GM23338 (cell line): ENCODE data around the gene NFATC2IP. TPM values are rescaled to one million over a fixed set of nuclear protein-coding genes. Genes with fewer than 3 reads are reported as not detected.

ENCODE experiments used
- ATAC-seq: fragments of 200-7000 bp; cut with Tn5 transposase; 3 replicates; pipeline ENCODE4 v1.9.1; 2020
- DNase-seq: peaks from one replicate; pipeline ENCODE4 v3.0.0-alpha.2; 2015; ENCODE audit warnings: low spot score
- H2AFZ ChIP-seq: fragments of 200-600 bp; sonication (generic); 2 replicates; pipeline ENCODE4 v1.8.0; 2016; ENCODE audit warnings: antibody characterized with exemption, mild to moderate bottlenecking, moderate library complexity
- H3F3A ChIP-seq: fragments of 200-600 bp; sonication (generic); replicated peaks from 2 replicates; pipeline ENCODE4 v1.8.0; 2017; ENCODE audit warnings: antibody characterized with exemption, mixed run types, low read depth
- H3K27ac ChIP-seq: fragments of 200-600 bp; sonication (generic); 2 replicates; pipeline ENCODE4 v1.6.1; 2016; ENCODE audit warnings: low read depth
- H3K27me3 ChIP-seq: fragments of 200-600 bp; sonication (generic); 2 replicates; pipeline ENCODE4 v1.8.0; 2016; ENCODE audit warnings: mild to moderate bottlenecking, mixed run types, moderate library complexity; ENCODE audit not compliant: insufficient read depth
- H3K36me3 ChIP-seq: fragments of 200-600 bp; sonication (generic); 2 replicates; pipeline ENCODE4 v1.8.0; 2016; ENCODE audit warnings: mild to moderate bottlenecking; ENCODE audit not compliant: insufficient read depth
- H3K4me1 ChIP-seq: fragments of 200-600 bp; sonication (generic); 2 replicates; pipeline ENCODE4 v1.8.0; 2016; ENCODE audit warnings: mild to moderate bottlenecking, moderate library complexity; ENCODE audit not compliant: insufficient read depth
- H3K4me2 ChIP-seq: fragments of 200-600 bp; sonication (generic); 2 replicates; pipeline ENCODE4 v1.7.1; 2017; ENCODE audit warnings: mixed run types
- H3K4me3 ChIP-seq: fragments of 200-600 bp; sonication (generic); 2 replicates; pipeline ENCODE4 v1.6.1; 2016; ENCODE audit warnings: mixed run types
- H3K79me2 ChIP-seq: fragments of 200-600 bp; sonication (generic); replicated peaks from 2 replicates; pipeline ENCODE4 v1.8.0; 2017; ENCODE audit warnings: mild to moderate bottlenecking; ENCODE audit not compliant: insufficient read depth
- H3K9me2 ChIP-seq: fragments of 200-600 bp; sonication (generic); 2 replicates; pipeline ENCODE4 v1.8.0; 2017; ENCODE audit not compliant: insufficient read depth
- H4K20me1 ChIP-seq: fragments of 200-600 bp; sonication (generic); replicated peaks from 2 replicates; pipeline ENCODE4 v1.8.0; 2017; ENCODE audit warnings: mild to moderate bottlenecking; ENCODE audit not compliant: insufficient read depth
- H3K27ac Mint-ChIP-seq: 2 replicates; pipeline ENCODE4 v1.8.0; 2020; ENCODE audit warnings: inconsistent platforms, mild to moderate bottlenecking, moderate library complexity, mixed read lengths
- H3K27me3 Mint-ChIP-seq: 3 replicates; pipeline ENCODE4 v1.8.0; 2022; ENCODE audit warnings: low read depth, mild to moderate bottlenecking, moderate library complexity, mixed read lengths, inconsistent platforms; ENCODE audit not compliant: insufficient read depth, poor library complexity
- H3K36me3 Mint-ChIP-seq: 3 replicates; pipeline ENCODE4 v1.8.0; 2021; ENCODE audit warnings: low read depth, mild to moderate bottlenecking, inconsistent platforms, moderate library complexity, mixed read lengths
- H3K4me1 Mint-ChIP-seq: 3 replicates; pipeline ENCODE4 v1.8.0; 2020; ENCODE audit warnings: mild to moderate bottlenecking, inconsistent platforms, mixed read lengths
- H3K4me3 Mint-ChIP-seq: 3 replicates; pipeline ENCODE4 v1.8.0; 2021; ENCODE audit warnings: moderate library complexity, mild to moderate bottlenecking, inconsistent platforms, mixed read lengths
- H3K9me3 Mint-ChIP-seq: 3 replicates; pipeline ENCODE4 v1.8.0; 2020; ENCODE audit warnings: moderate library complexity, mild to moderate bottlenecking, inconsistent platforms, mixed read lengths
- CREB1 ChIP-seq: fragments of 250-450 bp; sonication (Bioruptor Pico); IDR thresholded peaks from 2 replicates; pipeline ENCODE4 v1.5.0; 2020; ENCODE audit warnings: low read depth, mild to moderate bottlenecking, moderate library complexity
- EZH2 ChIP-seq: fragments of 200-600 bp; sonication (generic); IDR thresholded peaks from one replicate; pipeline ENCODE4 v1.8.0; 2017; ENCODE audit warnings: antibody characterized with exemption, mild to moderate bottlenecking, low read depth; ENCODE audit not compliant: unreplicated experiment
- JUNB ChIP-seq: IDR thresholded peaks from one replicate; pipeline ENCODE4 v1.6.1; 2016; ENCODE audit warnings: antibody characterized with exemption; ENCODE audit not compliant: unreplicated experiment
- NANOG ChIP-seq: IDR thresholded peaks from 2 replicates; pipeline ENCODE4 v1.6.1; 2016; ENCODE audit warnings: antibody characterized with exemption, borderline replicate concordance
- REST ChIP-seq: IDR thresholded peaks from one replicate; pipeline ENCODE4 v1.6.1; 2018; ENCODE audit warnings: antibody characterized with exemption; ENCODE audit not compliant: unreplicated experiment
- ZNF114 ChIP-seq: fragments of 250-450 bp; sonication (Bioruptor Pico); IDR thresholded peaks from 2 replicates; pipeline ENCODE4 v1.5.0; 2020; ENCODE audit warnings: mild to moderate bottlenecking, moderate library complexity
- polyA plus RNA-seq: library from polyadenylated mRNA; unstranded; fragments of >200 nt; fragmentation: Nextera tagmentation; extraction: Ambion mirVana; gene quantifications from 2 replicates; pipeline ENCODE4 v1.2.1, GENCODE V29; 2016
- total RNA-seq: library from RNA; depleted of rRNA; stranded (reverse); fragments of >200 nt; shearing (Covaris generic); gene quantifications from 2 replicates; pipeline ENCODE4 v1.2.3, GENCODE V29; 2014
- TF ChIP-seq, protein P1 (sequence below), 2 experiments: fragments of 200-600 bp in 1 of 2; sonication (generic) in 1 of 2; conservative IDR thresholded peaks; 2 replicates each; pipeline versions ENCODE4 v1.5.1 to v1.6.1; 2016 to 2017; ENCODE audit warnings: antibody characterized with exemption in 2 of 2, low read depth in 2 of 2, mild to moderate bottlenecking in 2 of 2, moderate library complexity in 1 of 2
- TF ChIP-seq, protein P2 (sequence below): IDR thresholded peaks from 2 replicates; pipeline ENCODE4 v1.6.1; 2016; ENCODE audit warnings: antibody characterized with exemption
- TF ChIP-seq, protein P3 (sequence below): fragments of 250-450 bp; sonication (Bioruptor Pico); IDR thresholded peaks from 2 replicates; pipeline ENCODE4 v1.5.0; 2020; ENCODE audit warnings: mild to moderate bottlenecking, moderate library complexity

Gene NFATC2IP
- total and polyA plus RNA-seq, 2 experiments from 2014 or later: 23.5 to 65.4 TPM

DNA sequence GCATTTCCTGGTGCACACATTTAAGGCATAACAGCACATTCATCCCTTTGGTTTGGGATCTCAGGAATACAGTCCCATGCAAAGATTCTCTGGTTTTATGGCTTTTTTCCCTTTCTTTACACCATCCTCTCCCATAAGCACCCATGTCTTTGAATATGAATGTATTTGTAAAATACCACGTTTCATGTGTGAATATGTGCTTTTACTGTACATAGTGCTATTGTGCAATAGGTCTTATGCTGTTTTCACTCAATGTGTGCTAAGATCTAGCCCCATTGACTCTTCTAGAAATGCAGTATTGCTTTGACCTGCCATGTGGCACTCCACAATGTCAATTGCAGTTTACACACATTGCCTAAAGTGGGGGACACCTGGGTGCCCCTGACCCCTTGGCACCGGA, 13.8 kb downstream of the NFATC2IP start:
- no peaks in the 10 kb centered on the region for H3K79me2 ChIP-seq
- Mint-ChIP-seq H3K4me1 (no peaks in the 10 kb centered on the region), H3K27ac (no peak overlapping the region), H3K9me3 (no peaks in the 10 kb centered on the region), H3K4me3 (no peak overlapping the region), H3K36me3 (peaks cover 51% of the 10 kb centered on the region), H3K27me3 (peaks cover 3% of the 10 kb centered on the region)
- H3F3A ChIP-seq: no peaks in the 10 kb centered on the region
- H3K4me2 ChIP-seq: no peak overlapping the region
- H3K27me3 ChIP-seq: no peaks in the 10 kb centered on the region
- ATAC-seq (no peak), DNase-seq (no peak)
- TF ChIP-seq, protein P1, sequence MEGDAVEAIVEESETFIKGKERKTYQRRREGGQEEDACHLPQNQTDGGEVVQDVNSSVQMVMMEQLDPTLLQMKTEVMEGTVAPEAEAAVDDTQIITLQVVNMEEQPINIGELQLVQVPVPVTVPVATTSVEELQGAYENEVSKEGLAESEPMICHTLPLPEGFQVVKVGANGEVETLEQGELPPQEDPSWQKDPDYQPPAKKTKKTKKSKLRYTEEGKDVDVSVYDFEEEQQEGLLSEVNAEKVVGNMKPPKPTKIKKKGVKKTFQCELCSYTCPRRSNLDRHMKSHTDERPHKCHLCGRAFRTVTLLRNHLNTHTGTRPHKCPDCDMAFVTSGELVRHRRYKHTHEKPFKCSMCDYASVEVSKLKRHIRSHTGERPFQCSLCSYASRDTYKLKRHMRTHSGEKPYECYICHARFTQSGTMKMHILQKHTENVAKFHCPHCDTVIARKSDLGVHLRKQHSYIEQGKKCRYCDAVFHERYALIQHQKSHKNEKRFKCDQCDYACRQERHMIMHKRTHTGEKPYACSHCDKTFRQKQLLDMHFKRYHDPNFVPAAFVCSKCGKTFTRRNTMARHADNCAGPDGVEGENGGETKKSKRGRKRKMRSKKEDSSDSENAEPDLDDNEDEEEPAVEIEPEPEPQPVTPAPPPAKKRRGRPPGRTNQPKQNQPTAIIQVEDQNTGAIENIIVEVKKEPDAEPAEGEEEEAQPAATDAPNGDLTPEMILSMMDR (conservative IDR thresholded peaks at IDR 0.05; ENCODE audit: low read depth in 2 of 2): no peak
- TF ChIP-seq NANOG (no peak), CREB1 (no peak), ZNF114 (CRISPR knock-in tag) (no peak), EZH2 (no peak), JUNB (no peak), REST (no peak)
- TF ChIP-seq, protein P2, sequence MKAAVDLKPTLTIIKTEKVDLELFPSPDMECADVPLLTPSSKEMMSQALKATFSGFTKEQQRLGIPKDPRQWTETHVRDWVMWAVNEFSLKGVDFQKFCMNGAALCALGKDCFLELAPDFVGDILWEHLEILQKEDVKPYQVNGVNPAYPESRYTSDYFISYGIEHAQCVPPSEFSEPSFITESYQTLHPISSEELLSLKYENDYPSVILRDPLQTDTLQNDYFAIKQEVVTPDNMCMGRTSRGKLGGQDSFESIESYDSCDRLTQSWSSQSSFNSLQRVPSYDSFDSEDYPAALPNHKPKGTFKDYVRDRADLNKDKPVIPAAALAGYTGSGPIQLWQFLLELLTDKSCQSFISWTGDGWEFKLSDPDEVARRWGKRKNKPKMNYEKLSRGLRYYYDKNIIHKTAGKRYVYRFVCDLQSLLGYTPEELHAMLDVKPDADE: no peak
- TF ChIP-seq, protein P3, sequence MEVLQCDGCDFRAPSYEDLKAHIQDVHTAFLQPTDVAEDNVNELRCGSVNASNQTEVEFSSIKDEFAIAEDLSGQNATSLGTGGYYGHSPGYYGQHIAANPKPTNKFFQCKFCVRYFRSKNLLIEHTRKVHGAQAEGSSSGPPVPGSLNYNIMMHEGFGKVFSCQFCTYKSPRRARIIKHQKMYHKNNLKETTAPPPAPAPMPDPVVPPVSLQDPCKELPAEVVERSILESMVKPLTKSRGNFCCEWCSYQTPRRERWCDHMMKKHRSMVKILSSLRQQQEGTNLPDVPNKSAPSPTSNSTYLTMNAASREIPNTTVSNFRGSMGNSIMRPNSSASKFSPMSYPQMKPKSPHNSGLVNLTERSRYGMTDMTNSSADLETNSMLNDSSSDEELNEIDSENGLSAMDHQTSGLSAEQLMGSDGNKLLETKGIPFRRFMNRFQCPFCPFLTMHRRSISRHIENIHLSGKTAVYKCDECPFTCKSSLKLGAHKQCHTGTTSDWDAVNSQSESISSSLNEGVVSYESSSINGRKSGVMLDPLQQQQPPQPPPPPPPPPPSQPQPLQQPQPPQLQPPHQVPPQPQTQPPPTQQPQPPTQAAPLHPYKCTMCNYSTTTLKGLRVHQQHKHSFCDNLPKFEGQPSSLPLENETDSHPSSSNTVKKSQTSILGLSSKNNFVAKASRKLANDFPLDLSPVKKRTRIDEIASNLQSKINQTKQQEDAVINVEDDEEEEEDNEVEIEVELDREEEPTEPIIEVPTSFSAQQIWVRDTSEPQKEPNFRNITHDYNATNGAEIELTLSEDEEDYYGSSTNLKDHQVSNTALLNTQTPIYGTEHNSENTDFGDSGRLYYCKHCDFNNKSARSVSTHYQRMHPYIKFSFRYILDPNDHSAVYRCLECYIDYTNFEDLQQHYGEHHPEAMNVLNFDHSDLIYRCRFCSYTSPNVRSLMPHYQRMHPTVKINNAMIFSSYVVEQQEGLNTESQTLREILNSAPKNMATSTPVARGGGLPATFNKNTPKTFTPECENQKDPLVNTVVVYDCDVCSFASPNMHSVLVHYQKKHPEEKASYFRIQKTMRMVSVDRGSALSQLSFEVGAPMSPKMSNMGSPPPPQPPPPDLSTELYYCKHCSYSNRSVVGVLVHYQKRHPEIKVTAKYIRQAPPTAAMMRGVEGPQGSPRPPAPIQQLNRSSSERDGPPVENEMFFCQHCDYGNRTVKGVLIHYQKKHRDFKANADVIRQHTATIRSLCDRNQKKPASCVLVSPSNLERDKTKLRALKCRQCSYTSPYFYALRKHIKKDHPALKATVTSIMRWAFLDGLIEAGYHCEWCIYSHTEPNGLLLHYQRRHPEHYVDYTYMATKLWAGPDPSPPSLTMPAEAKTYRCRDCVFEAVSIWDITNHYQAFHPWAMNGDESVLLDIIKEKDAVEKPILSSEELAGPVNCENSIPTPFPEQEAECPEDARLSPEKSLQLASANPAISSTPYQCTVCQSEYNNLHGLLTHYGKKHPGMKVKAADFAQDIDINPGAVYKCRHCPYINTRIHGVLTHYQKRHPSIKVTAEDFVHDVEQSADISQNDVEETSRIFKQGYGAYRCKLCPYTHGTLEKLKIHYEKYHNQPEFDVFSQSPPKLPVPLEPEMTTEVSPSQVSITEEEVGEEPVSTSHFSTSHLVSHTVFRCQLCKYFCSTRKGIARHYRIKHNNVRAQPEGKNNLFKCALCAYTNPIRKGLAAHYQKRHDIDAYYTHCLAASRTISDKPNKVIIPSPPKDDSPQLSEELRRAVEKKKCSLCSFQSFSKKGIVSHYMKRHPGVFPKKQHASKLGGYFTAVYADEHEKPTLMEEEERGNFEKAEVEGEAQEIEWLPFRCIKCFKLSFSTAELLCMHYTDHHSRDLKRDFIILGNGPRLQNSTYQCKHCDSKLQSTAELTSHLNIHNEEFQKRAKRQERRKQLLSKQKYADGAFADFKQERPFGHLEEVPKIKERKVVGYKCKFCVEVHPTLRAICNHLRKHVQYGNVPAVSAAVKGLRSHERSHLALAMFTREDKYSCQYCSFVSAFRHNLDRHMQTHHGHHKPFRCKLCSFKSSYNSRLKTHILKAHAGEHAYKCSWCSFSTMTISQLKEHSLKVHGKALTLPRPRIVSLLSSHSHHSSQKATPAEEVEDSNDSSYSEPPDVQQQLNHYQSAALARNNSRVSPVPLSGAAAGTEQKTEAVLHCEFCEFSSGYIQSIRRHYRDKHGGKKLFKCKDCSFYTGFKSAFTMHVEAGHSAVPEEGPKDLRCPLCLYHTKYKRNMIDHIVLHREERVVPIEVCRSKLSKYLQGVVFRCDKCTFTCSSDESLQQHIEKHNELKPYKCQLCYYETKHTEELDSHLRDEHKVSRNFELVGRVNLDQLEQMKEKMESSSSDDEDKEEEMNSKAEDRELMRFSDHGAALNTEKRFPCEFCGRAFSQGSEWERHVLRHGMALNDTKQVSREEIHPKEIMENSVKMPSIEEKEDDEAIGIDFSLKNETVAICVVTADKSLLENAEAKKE (CRISPR knock-in tag): no peak
- H3K36me3 ChIP-seq: peaks cover 29% of the 10 kb centered on the region
- H4K20me1 ChIP-seq: peaks cover 13% of the 10 kb centered on the region
- H3K27ac ChIP-seq: no peak overlapping the region
- no peaks in the 10 kb centered on the region for H3K9me2 ChIP-seq
- no peak overlapping the region for H3K4me3 ChIP-seq
- H2AFZ ChIP-seq: no peak overlapping the region
- no peaks in the 10 kb centered on the region for H3K4me1 ChIP-seq
